Esophagus muscularis mucosa (tissue), 4 donors: ENCODE results near the gene MIPOL1. TPM values are rescaled to one million over a fixed set of nuclear protein-coding genes. Genes with fewer than 3 reads are reported as not detected.

Experiments
- DNase-seq: peaks from one replicate; pipeline ENCODE4 v3.0.0-alpha.2; 2017; ENCODE audit errors: extremely low spot score
- H3K27ac ChIP-seq, 4 donors: fragments of 200-600 bp; sonication (generic); replicated peaks in 1 of 4; 1 replicate in 3 of 4; 2 replicates in 1 of 4; pipeline ENCODE4 v1.5.1; 2016 to 2019; ENCODE audit warnings: mild to moderate bottlenecking in 1 of 4
- H3K27me3 ChIP-seq, 4 donors: fragments of 200-600 bp; sonication (generic); one replicate each; pipeline versions ENCODE4 v1.5.1 to v1.6.0; 2016 to 2019
- H3K36me3 ChIP-seq, 4 donors: fragments of 200-600 bp; sonication (generic); one replicate each; pipeline ENCODE4 v1.5.1; 2016 to 2019
- H3K4me1 ChIP-seq, 4 donors: fragments of 200-600 bp; sonication (generic); one replicate each; pipeline ENCODE4 v1.5.1; 2016 to 2019
- H3K4me3 ChIP-seq, 4 donors: fragments of 200-600 bp; sonication (generic); 1 replicate in 2 of 4; 2 replicates in 2 of 4; pipeline ENCODE4 v1.5.1; 2016 to 2019; ENCODE audit warnings: mild to moderate bottlenecking in 4 of 4, moderate library complexity in 1 of 4
- H3K9me3 ChIP-seq, 4 donors: fragments of 200-600 bp; sonication (generic); 1 replicate in 3 of 4; 2 replicates in 1 of 4; pipeline ENCODE4 v1.5.1; 2016 to 2019
- CTCF ChIP-seq, 3 experiments: fragments of 200-600 bp in 2 of 3; fragments of 450-650 bp in 1 of 3; sonication (generic) in 2 of 3; IDR thresholded peaks; one replicate each; pipeline ENCODE4 v1.5.1; 2017 to 2019; ENCODE audit warnings: antibody characterized with exemption in 3 of 3, mild to moderate bottlenecking in 2 of 3, moderate library complexity in 1 of 3
- EP300 ChIP-seq: sonication (generic); formaldehyde crosslinking; IDR thresholded peaks from one replicate; pipeline ENCODE4 v1.6.1; 2017; ENCODE audit warnings: antibody characterized with exemption
- POLR2A ChIP-seq: fragments of 450-650 bp; IDR thresholded peaks from one replicate; pipeline ENCODE4 v1.6.1; 2017; ENCODE audit warnings: antibody characterized with exemption, moderate library complexity, mild to moderate bottlenecking, low read depth
- POLR2AphosphoS5 ChIP-seq, 2 donors: sonication (generic); formaldehyde crosslinking; IDR thresholded peaks; one replicate each; pipeline ENCODE4 v1.6.1; 2017; ENCODE audit warnings: antibody characterized with exemption in 2 of 2
- WGBS: methylation state at CpG from one replicate; pipeline ENCODE4 v1.1.5; 2018; 5-methylcytosine and 5-hydroxymethylcytosine counted together
- intact Hi-C: fragments of 100-400 bp; cut with DNase I; formaldehyde crosslinking; loops from one replicate; pipeline ENCODE4 v1.15.1; 2023
- total RNA-seq, 4 donors: library from RNA; depleted of rRNA; stranded (reverse); fragments of >200 nt; gene quantifications; one replicate each; pipeline versions ENCODE4 v1.1.0 to v1.2.1, GENCODE V29; 2016

The MIPOL1 gene
- total RNA-seq, 4 donors from 2014 or later, result 6.5 to 21.2 (median 10.4) TPM

GRCh38 chr14:37558740-37559139 lies 361.0 kb downstream of the MIPOL1 start:
- no peak for DNase-seq
- Histone ChIP-seq H3K27ac (no peak overlapping the region), H3K9me3 (no peaks in the 10 kb centered on the region), H3K27me3 (no peaks in the 10 kb centered on the region), H3K4me1 (no peaks in the 10 kb centered on the region), H3K4me3 (no peak overlapping the region), H3K36me3 (no peaks in the 10 kb centered on the region)
- TF ChIP-seq POLR2A (no peak), CTCF (IDR thresholded peaks at IDR 0.05) (no peak), EP300 (no peak), POLR2AphosphoS5 (IDR thresholded peaks at IDR 0.05) (no peak)
- intact Hi-C loops, result no loop called here
- WGBS, result 90% methylated on average over 4 of the region's 4 CpGs

- Histone ChIP-seq H3K4me3 (no peak overlapping the region), H3K4me1 (no peaks in the 10 kb centered on the region), H3K27me3 (no peaks in the 10 kb centered on the region), H3K36me3 (no peaks in the 10 kb centered on the region), H3K9me3 (no peaks in the 10 kb centered on the region), H3K27ac (no peak overlapping the region)
- intact Hi-C loops, result no loop called here
- DNase-seq, result no peak
- no peak for TF ChIP-seq POLR2AphosphoS5 (IDR thresholded peaks at IDR 0.05)
- WGBS, result 92% methylated on average over 6 of the region's 6 CpGs
These were observed 361.6 kb downstream of the MIPOL1 start for GRCh38 chr14:37559386-37559785.

GRCh38 chr14:37563189-37563588 lies 365.5 kb downstream of the MIPOL1 start:
- H3K27ac ChIP-seq, result no peak overlapping the region
- TF ChIP-seq POLR2A (no peak), CTCF (IDR thresholded peaks at IDR 0.05) (no peak), POLR2AphosphoS5 (IDR thresholded peaks at IDR 0.05) (no peak), EP300 (no peak)
- WGBS, result 75% methylated on average over 2 of the region's 2 CpGs
- H3K4me1 ChIP-seq, result no peaks in the 10 kb centered on the region
- H3K4me3 ChIP-seq, result no peak overlapping the region
- no peaks in the 10 kb centered on the region for H3K36me3 ChIP-seq
- H3K27me3 ChIP-seq, result no peaks in the 10 kb centered on the region
- no peak for DNase-seq
- intact Hi-C loops, result no loop called here
- H3K9me3 ChIP-seq, result no peaks in the 10 kb centered on the region

- Histone ChIP-seq H3K4me3 (no peak overlapping the region), H3K27ac (no peak overlapping the region), H3K36me3 (no peaks in the 10 kb centered on the region), H3K9me3 (no peaks in the 10 kb centered on the region), H3K4me1 (no peaks in the 10 kb centered on the region), H3K27me3 (no peaks in the 10 kb centered on the region)
- DNase-seq, result no peak
- intact Hi-C loops, result no loop called here
- TF ChIP-seq POLR2AphosphoS5 (IDR thresholded peaks at IDR 0.05), result no peak
- TF ChIP-seq POLR2A, result no peak
- no peak for TF ChIP-seq CTCF (IDR thresholded peaks at IDR 0.05)
- no peak for TF ChIP-seq EP300
- WGBS, result 70% methylated on average over 1 of the region's 1 CpG
These were observed 367.8 kb downstream of the MIPOL1 start for GRCh38 chr14:37565550-37565949.

GRCh38 chr14:37566811-37567371 lies 369.2 kb downstream of the MIPOL1 start:
- no peak for TF ChIP-seq POLR2A
- no peak for TF ChIP-seq EP300
- no peak for TF ChIP-seq POLR2AphosphoS5 (IDR thresholded peaks at IDR 0.05)
- no peak for TF ChIP-seq CTCF (IDR thresholded peaks at IDR 0.05)
- H3K36me3 ChIP-seq, result no peaks in the 10 kb centered on the region
- intact Hi-C loops, result no loop called here
- H3K9me3 ChIP-seq, result no peaks in the 10 kb centered on the region
- H3K4me1 ChIP-seq, result no peaks in the 10 kb centered on the region
- H3K27me3 ChIP-seq, result peaks cover 0 to 3% (median 0%) of the 10 kb centered on the region in 4 donors
- DNase-seq, result no peak
- H3K27ac ChIP-seq, result no peak overlapping the region
- WGBS, result 38% methylated on average over 3 of the region's 3 CpGs
- no peak overlapping the region for H3K4me3 ChIP-seq
